ENCODE results near the gene GNAS. TPM values are rescaled to one million over a fixed set of nuclear protein-coding genes. Genes with fewer than 3 reads are reported as not detected.

The GNAS gene
- total RNA-seq, 1 experiment from 2014 or later, result 418 TPM

DNA sequence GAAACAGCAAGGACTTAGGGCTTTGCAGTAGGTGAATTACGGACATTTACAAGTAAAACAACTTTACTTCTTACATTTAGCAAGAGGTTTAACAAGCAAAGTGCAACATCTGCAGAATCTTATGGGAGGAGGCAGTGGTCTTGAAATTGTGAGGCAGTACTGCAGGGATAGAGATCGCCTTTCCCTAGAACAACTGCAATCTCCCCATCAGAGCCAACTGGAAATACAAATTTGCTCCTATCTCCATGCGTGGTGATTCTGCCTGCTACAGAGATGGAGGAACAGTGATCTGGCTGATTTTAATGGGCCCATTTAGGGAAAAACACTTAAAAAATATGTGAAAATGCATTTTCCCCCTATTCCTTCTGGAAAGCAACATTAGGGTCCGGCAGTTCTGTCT, 25.9 kb downstream of the GNAS start:
- no peak for DNase-seq (ENCODE audit: low read depth)

DNA sequence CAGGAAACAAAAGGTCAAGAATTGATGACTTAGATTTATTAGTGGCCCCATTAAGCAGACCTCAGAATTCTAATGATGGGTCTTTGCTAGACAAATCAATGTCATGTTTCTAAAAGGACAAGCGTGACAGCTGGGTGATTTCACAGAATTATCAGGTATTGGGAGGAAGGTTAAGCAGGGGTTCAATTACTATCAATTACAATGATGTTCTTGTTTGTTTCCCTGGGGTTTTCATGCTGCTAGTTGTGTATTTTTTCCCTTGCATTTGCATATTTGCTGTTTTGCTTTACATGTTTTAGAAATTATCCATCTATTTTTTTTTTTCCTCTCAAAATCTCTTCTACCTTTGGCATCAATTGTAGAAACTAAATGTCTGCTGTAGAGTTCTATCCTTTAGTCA, 27.9 kb downstream of the GNAS start:
- no peak for DNase-seq (ENCODE audit: low read depth)

GRCh38 chr20:58880994-58881752, 28.7 kb downstream of the GNAS start:
- no peak for DNase-seq (ENCODE audit: low read depth)

- no peak for DNase-seq (ENCODE audit: low read depth)
Measured at GRCh38 chr20:58882704-58883089, 30.2 kb downstream of the GNAS start.

DNA sequence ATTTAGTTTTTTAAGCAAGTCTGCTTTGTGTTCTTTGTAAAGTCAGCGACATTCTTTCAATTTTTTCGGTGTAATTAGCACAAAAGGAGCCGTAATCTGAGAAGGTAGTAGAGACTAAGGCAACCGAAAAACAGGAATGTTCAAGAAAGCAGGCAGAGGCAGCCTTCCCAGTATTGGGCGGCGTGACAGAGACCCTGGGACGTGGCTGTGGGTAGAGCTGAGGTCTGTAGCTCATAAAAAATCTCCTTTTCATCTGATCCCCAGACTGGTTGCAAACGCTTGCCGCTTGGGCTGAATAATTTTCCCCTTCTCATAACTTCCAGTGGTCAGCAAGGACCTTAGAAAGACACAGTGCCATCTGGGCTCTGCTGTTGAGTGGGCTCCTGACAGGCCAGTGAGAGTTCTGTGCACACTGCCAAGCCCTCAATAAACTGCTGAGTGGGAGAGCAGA, 30.8 kb downstream of the GNAS start:
- DNase-seq (ENCODE audit: low read depth), result no peak

DNA sequence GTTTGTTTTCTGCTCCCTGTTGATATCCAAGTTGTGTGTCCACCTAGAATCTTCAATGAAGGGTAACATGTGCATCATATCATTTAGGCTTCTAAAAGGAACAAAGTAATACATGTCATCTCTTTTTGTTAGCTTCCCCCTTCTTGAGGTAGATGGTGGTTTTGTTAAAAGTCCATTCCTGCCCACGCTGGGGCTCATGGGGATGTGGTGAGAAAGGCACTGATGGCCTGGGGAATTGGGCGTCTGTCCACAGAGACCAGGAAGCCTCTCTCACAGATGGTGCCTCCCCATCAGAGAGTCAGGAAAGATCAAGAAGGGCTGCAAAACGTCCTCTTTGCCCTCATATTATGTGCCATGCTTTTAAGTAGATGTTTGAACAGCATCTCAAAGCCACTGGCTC, 32.5 kb downstream of the GNAS start:
- DNase-seq (ENCODE audit: low read depth), result no peak

DNA sequence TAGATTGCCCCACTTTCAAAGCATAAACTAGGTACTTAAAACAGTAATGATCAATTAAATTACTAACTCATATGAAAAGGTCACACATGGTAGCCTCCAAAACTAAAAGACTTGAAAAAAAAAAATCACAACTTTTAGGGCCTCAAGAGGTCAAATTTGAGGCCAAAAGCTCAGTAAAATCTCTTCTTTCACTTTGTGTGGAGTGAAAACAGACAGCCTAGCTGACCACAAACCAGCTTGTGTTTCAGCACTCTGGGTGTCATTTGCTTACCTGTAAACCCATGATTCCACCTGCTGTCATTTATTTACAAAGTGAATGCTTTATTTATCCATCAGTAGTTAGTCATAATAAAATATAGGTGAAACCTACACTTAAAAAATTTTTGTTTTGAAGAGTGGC, 34.0 kb downstream of the GNAS start:
- DNase-seq (ENCODE audit: low read depth), result no peak

DNA sequence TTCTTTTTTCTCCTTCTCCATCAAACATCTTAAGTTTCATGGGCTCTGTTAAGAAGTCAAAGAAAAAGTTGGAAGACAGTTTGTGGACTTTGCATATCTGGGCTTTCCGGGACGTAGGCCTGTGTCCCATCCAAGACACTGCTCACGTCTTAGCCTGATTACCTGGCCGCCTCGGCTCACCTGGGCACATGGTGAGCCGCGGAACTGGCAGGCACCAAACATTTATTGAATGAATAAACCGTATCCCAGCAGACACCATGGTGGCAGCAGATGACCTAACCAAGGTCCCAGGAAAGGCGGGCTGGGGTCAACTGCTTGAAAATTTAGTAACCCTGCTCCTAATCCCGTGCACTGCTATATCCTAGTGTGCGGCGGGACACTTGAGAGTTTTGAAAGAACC, 35.6 kb downstream of the GNAS start:
- DNase-seq (ENCODE audit: low read depth), result no peak

DNA sequence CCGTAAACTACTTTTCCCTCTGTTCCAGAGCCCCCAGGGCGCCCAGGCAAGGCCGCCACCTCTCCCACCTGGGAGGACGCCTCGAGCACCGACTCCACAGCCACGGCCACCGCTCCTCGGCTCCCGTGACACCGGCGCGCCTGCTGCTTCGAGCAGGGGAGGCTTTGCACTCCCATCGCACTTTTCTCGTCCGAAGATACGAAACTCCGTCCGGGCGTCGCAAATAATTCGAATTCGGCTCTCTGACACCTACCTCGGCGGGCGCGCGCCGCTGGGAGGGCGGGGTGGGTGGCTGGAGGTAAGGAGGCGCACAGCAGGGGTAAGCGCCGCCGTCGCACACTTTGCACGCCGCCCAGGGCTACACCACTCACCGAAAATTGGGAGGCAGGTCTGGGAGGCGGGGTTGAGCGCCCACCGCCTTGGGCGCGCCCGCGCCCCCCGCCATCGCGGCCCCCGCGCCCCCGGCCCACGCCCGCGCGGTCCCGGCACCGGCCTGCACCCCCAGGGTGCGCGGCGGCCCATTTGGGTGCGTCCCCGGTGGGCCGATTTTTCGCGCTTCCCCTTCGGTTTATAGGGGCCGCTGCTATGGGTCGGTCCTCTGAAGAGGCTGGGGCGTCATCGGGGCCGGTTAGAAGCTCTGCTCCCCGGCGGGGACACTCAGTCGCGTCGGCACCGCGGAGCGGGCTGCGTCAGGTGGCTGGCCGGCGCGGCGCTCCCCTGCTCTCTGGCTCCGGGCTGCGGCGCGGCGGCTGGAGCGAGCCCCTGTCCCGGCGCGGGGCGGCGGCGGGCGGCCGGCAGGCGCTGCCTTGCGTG, 36.2 kb downstream of the GNAS start:
- peak; percentile 69 for DNase-seq (ENCODE audit: low read depth)

GRCh38 chr20:58889334-58889760, 36.8 kb downstream of the GNAS start:
- DNase-seq (ENCODE audit: low read depth), result no peak

DNA sequence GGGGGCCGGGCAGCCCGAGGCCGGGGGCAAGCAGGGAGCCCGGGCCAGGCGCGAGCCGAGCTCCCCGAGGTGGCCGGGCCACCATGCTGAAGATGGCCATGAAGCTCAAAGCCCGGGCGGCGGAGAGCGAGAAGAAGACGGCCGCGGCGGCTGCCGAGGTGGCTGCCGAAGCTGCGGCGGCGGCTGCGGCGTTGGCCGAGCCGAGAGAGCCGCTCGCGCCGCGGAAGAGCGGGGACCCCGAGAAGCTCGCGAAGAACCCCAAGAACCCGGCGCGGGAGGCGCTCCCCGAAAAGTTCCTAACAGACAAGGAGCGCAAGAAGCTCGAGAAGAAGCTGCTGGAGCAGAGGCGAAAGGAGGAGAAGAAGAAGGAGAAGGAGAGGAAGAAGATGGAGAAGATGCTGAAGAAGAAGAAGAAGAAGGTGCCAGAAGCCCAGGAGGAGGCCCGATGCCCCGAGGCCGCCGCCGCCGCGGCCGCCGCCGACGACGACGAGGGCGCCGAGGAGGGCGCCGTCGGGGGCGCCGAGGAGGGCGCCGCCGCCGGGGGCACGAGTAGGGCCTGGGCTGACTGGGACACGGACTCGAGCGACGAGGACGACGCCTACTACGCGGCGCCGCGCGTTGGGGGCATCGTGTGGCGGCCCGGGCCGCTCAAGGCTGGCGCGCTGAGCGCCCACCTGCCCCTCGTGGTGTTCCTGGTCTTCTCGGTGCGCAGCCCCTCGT, 37.4 kb downstream of the GNAS start:
- DNase-seq (ENCODE audit: low read depth), result no peak

DNA sequence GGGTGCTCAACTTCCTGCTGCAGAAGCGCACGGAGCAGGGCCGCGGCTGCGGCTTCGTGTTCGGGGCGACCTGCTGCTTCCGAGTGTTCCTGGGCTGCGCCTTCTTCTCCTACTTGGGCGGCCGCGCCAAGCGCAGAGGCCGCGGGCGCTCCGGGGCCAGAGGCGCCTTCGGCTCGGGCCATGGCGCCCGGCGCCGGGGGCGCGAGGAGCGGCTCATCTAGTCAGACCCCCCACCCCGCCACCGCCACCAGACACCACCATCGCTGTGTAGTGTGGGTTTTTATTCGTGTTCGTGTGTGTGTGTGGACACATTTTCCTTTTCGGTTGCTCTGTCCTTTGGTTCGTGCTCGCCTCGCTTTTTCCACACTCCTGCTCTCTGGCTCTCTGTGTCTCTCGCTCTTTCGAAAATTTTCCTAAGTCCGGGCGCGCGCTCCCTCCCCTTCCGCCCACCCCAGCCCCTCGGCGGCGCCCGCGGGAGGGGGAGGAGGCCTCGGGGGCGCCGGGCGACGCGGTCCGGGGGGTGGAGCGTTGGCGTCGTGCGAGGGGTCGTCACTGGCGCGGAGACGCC, 38.1 kb downstream of the GNAS start:
- DNase-seq (ENCODE audit: low read depth), result peak; percentile 59

DNA sequence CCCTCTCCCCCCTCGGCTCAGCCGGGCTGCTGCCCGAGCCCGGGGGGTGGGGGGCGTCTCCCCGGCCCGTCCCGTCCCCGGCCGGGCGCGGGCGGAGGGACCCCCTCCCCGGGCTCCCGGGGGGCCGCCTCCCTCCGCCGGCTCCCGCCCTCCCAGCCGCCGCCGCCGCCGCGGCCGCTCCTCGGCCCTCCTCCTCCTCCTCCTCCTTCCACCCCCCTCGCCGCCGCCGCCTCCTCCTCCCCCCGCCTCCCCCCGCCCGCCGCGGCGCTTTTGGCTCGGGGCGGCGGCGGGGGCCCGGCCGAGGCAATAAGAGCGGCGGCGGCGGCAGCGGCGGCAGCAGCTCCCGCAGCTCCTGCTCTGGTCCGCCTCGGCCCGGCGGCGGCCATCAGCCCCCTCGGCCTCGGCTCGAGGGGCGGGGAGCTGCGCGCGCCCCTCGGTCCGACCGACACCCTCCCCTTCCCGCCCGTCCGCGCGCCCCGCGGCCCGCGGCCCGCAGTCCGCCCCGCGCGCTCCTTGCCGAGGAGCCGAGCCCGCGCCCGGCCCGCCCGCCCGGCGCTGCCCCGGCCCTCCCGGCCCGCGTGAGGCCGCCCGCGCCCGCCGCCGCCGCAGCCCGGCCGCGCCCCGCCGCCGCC, 38.7 kb downstream of the GNAS start:
- DNase-seq (ENCODE audit: low read depth), result peak; percentile 7

GRCh38 chr20:58891718-58892140, 39.2 kb downstream of the GNAS start:
- peak; percentile 8 for DNase-seq (ENCODE audit: low read depth)

DNA sequence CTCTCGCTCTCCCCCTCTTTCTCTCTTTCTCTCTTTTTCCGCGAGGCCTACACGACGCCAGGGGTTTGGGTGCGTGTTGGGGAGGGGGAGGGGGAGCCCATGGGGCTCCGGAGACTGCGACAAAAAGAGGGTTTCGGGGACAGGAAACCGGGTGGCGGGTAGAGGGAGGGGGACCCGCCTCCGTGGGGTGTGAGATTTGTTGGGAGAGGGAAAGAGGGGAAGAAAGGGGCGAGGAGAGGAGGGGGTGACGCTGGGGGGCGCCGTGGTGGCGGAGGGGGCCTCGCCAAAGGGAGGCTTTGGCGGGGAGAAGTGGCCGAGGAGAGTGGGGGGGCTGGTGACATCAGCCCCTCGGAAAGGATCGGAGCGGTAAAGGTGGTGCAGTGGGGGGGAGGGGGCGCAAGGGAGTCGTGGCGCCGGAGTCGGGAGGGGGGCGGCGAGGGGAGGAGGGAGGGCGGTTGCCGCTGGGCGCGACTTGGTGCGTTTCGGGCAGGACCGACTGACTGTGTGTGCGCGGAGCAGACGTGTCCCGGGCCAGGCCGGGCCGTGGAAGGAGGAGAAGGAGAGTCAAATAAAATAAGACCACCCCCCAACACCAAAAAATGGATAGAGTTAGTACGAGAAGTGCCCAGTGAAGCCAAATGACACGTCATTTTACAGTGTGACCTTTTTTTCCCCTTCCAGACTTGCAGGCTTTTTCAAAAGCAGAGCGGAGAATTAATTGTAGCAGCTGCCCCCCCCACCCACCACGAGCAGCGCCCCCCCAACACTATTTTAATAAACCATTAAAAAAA, 39.8 kb downstream of the GNAS start:
- DNase-seq (ENCODE audit: low read depth), result peak; percentile 62

GRCh38 chr20:58892932-58893224, 40.4 kb downstream of the GNAS start:
- no peak for DNase-seq (ENCODE audit: low read depth)

GRCh38 chr20:58893355-58894120, 41.0 kb downstream of the GNAS start:
- no peak for DNase-seq (ENCODE audit: low read depth)

GRCh38 chr20:58894652-58895447, 42.3 kb downstream of the GNAS start:
- DNase-seq (ENCODE audit: low read depth), result no peak

All from HT1080 (cell line).